SK-N-SH (cell line): Measurements from ENCODE around the gene ASB5. TPM values are rescaled to one million over a fixed set of nuclear protein-coding genes. Genes with fewer than 3 reads are reported as not detected.

ENCODE experiments used
- CTCF ChIA-PET: fragments of 300-600, 350-600 bp; formaldehyde crosslinking; extraction: SDS; loops from one replicate; lab custom pipeline; 2021; lab: Yijun Ruan, JAX
- POLR2A ChIA-PET: fragments of 350-600 bp; sonication (Branson Sonifier 250); formaldehyde crosslinking; extraction: SDS; loops from one replicate; lab custom pipeline; 2020; ENCODE audit warnings: antibody characterized with exemption, inconsistent platforms; lab: Yijun Ruan, JAX
- DNase-seq: peaks from one replicate; pipeline ENCODE4 v3.0.0; 2012
- H2AFZ ChIP-seq: fragments of 200-600 bp; sonication (generic); 2 replicates; pipeline ENCODE4 v1.8.1; 2016; ENCODE audit warnings: antibody characterized with exemption, mild to moderate bottlenecking, low read depth
- H3F3A ChIP-seq: fragments of 200-600 bp; sonication (generic); replicated peaks from 2 replicates; pipeline ENCODE3; 2016; ENCODE audit warnings: antibody characterized with exemption, mild to moderate bottlenecking; ENCODE audit not compliant: insufficient read depth
- H3K27ac ChIP-seq, 2 experiments: fragments of 200-500 bp in 1 of 2; fragments of 200-600 bp in 1 of 2; sonication (Bioruptor generic) in 1 of 2; sonication (generic), shearing (Covaris generic) in 1 of 2; 2 replicates each; pipeline versions ENCODE4 v1.5.1 to v1.6.1; 2014 to 2016; ENCODE audit warnings: low read depth in 2 of 2, inconsistent platforms in 1 of 2, low read length in 1 of 2, mild to moderate bottlenecking in 1 of 2, mixed read lengths in 1 of 2
- H3K27me3 ChIP-seq: fragments of 200-600 bp; sonication (generic), shearing (Covaris generic); 2 replicates; pipeline ENCODE4 v1.6.1; 2016; ENCODE audit warnings: mixed run types; ENCODE audit not compliant: insufficient read depth
- H3K36me3 ChIP-seq, 2 experiments: fragments of 200-500 bp in 1 of 2; fragments of 200-600 bp in 1 of 2; sonication (Bioruptor generic) in 1 of 2; sonication (generic) in 1 of 2; replicated peaks in 1 of 2; 2 replicates each; pipeline versions ENCODE3 to v1.5.1; 2014 to 2016; ENCODE audit warnings: low read length in 1 of 2, mild to moderate bottlenecking in 1 of 2; ENCODE audit not compliant: insufficient read depth in 2 of 2, control insufficient read depth in 1 of 2
- H3K4me1 ChIP-seq, 2 experiments: fragments of 200-500 bp in 1 of 2; fragments of 200-600 bp in 1 of 2; sonication (Bioruptor generic) in 1 of 2; sonication (generic), shearing (Covaris generic) in 1 of 2; 2 replicates each; pipeline versions ENCODE4 v1.5.1 to v1.6.1; 2014 to 2016; ENCODE audit warnings: low read depth in 1 of 2, low read length in 1 of 2, mixed run types in 1 of 2; ENCODE audit not compliant: insufficient read depth in 2 of 2, control insufficient read depth in 1 of 2
- H3K4me2 ChIP-seq: fragments of 200-600 bp; sonication (generic), shearing (Covaris generic); 2 replicates; pipeline ENCODE4 v1.6.1; 2017; ENCODE audit warnings: mixed run types
- H3K4me3 ChIP-seq, 2 experiments: fragments of 200-500 bp in 1 of 2; fragments of 200-600 bp in 1 of 2; sonication (Bioruptor generic) in 1 of 2; sonication (generic), shearing (Covaris generic) in 1 of 2; 2 replicates each; pipeline versions ENCODE4 v1.5.1 to v1.8.1; 2014 to 2016; ENCODE audit warnings: low read depth in 2 of 2, inconsistent platforms in 1 of 2, low read length in 1 of 2, mild to moderate bottlenecking in 1 of 2, mixed read lengths in 1 of 2, moderate library complexity in 1 of 2
- H3K79me2 ChIP-seq: fragments of 200-600 bp; sonication (generic); 2 replicates; pipeline ENCODE4 v1.8.1; 2017; ENCODE audit warnings: mild to moderate bottlenecking; ENCODE audit not compliant: insufficient read depth
- H3K9ac ChIP-seq: fragments of 200-600 bp; sonication (generic); 2 replicates; pipeline ENCODE4 v1.6.1; 2017; ENCODE audit warnings: mixed run types
- H3K9me2 ChIP-seq: fragments of 200-600 bp; sonication (generic); 2 replicates; pipeline ENCODE4 v1.6.1; 2017; ENCODE audit warnings: mixed run types
- H3K9me3 ChIP-seq: fragments of 200-600 bp; sonication (generic); 2 replicates; pipeline ENCODE4 v1.6.1; 2017; ENCODE audit warnings: mixed run types, mild to moderate bottlenecking, moderate library complexity
- H4K20me1 ChIP-seq: fragments of 200-600 bp; sonication (generic); 2 replicates; pipeline ENCODE4 v1.6.1; 2017; ENCODE audit warnings: mild to moderate bottlenecking, mixed run types; ENCODE audit not compliant: insufficient read depth
- EP300 ChIP-seq, 2 experiments: IDR thresholded peaks; 2 replicates each; pipeline versions ENCODE4 v1.4.0 to v1.6.1; 2012; ENCODE audit warnings: borderline replicate concordance in 1 of 2, low read depth in 1 of 2, low read length in 1 of 2
- EZH2phosphoT487 ChIP-seq: fragments of 200-600 bp; sonication (generic); IDR thresholded peaks from 2 replicates; pipeline ENCODE4 v1.6.1; 2017; ENCODE audit warnings: low read depth, mixed run types, mild to moderate bottlenecking, antibody characterized with exemption, moderate library complexity, borderline replicate concordance
- FOSL2 ChIP-seq: IDR thresholded peaks from 2 replicates; pipeline ENCODE4 v1.4.0; 2012; ENCODE audit warnings: low read depth, mild to moderate bottlenecking, moderate library complexity, borderline replicate concordance
- GABPA ChIP-seq: IDR thresholded peaks from 2 replicates; pipeline ENCODE4 v1.4.0; 2012; ENCODE audit warnings: low read depth, mild to moderate bottlenecking
- GATA2 ChIP-seq: sonication (generic); formaldehyde crosslinking; IDR thresholded peaks from 2 replicates; pipeline ENCODE4 v1.5.0; 2020; ENCODE audit warnings: mild to moderate bottlenecking, missing genetic modification reagents
- JUND ChIP-seq: IDR thresholded peaks from 2 replicates; pipeline ENCODE4 v1.4.0; 2012
- RAD21 ChIP-seq: IDR thresholded peaks from 2 replicates; pipeline ENCODE4 v1.6.1; 2012; ENCODE audit warnings: mild to moderate bottlenecking, low read length
- SIN3A ChIP-seq: IDR thresholded peaks from 2 replicates; pipeline ENCODE4 v1.6.1; 2012; ENCODE audit warnings: low read depth, mild to moderate bottlenecking, low read length, moderate library complexity, borderline replicate concordance
- TCF12 ChIP-seq: IDR thresholded peaks from 2 replicates; pipeline ENCODE4 v1.4.0; 2012
- TEAD4 ChIP-seq: IDR thresholded peaks from 2 replicates; pipeline ENCODE4 v1.4.0; 2012; ENCODE audit warnings: mild to moderate bottlenecking, borderline replicate concordance; ENCODE audit not compliant: insufficient read depth
- WGBS: methylation state at CpG from one replicate; pipeline ENCODE4 v1.1.6; 2017; ENCODE audit warnings: low lambda C conversion rate; 5-methylcytosine and 5-hydroxymethylcytosine counted together
- polyA plus RNA-seq, 3 experiments: library from polyadenylated mRNA; depleted of rRNA; stranded (reverse); fragments of >200 nt; gene quantifications; 2 replicates each; pipeline ENCODE4 v1.2.3, GENCODE V29; 2012
- TF ChIP-seq, protein P1 (sequence below): IDR thresholded peaks from 2 replicates; pipeline ENCODE4 v1.4.0; 2012; ENCODE audit warnings: low read depth
- TF ChIP-seq, protein P2 (sequence below): fragments of 200-600 bp; sonication (generic); IDR thresholded peaks from 2 replicates; pipeline ENCODE4 v1.6.1; 2017; ENCODE audit warnings: antibody characterized with exemption, mild to moderate bottlenecking, moderate library complexity
- TF ChIP-seq, protein P3 (sequence below): IDR thresholded peaks from 2 replicates; pipeline ENCODE4 v1.4.0; 2012; ENCODE audit warnings: low read depth, borderline replicate concordance
- TF ChIP-seq, protein P4 (sequence below): IDR thresholded peaks from 2 replicates; pipeline ENCODE4; 2012

ASB5 gene
- polyA plus RNA-seq, 1 of the 3 experiments (the other 2 are of a cell fraction): 0.13 TPM

DNA sequence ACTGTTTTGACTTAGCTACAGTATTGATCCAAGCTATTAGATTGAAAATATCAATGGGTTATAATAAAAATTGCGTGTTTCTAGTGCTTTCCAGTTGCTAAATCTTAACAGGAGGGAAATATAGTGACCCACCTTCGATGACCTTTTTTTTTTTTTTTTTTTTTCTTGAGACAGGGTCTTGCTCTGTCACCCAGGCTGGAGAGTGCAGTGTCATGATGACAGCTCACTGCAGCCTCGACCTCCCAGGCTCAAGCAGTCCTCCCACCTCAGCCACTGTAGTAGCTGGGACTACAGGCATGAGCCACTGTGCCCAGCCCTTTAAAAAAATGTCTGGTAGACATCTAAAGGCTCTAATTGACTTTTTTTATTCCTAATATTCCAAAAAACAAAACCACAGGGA lies 3.8 kb upstream of the ASB5 start:
- H3F3A ChIP-seq: peaks cover 36% of the 10 kb centered on the region
- no peak overlapping the region; the same call in 1 of the 2 replicates for H2AFZ ChIP-seq
- no peak overlapping the region for H3K4me3 ChIP-seq
- peaks cover 2 to 31% of the 10 kb centered on the region in 2 experiments; a peak in 3 of 4 replicates for H3K4me1 ChIP-seq
- ChIA-PET CTCF (interaction anchor here (1.1 kb wide), 1 partner anchor 30 kb away, joined by 3 read pairs; no protein-coding TSS in a partner anchor), POLR2A (no interaction called here)
- no peak for DNase-seq
- no peak overlapping the region for H3K27ac ChIP-seq
- no peaks in the 10 kb centered on the region for H3K9me2 ChIP-seq
- no peaks in the 10 kb centered on the region for H4K20me1 ChIP-seq
- no peak overlapping the region for H3K4me2 ChIP-seq
- H3K27me3 ChIP-seq: no peaks in the 10 kb centered on the region
- no peaks in the 10 kb centered on the region for H3K36me3 ChIP-seq
- WGBS: 64% methylated on average over 3 of the region's 3 CpGs
- no peak overlapping the region for H3K9ac ChIP-seq
- no peaks in the 10 kb centered on the region for H3K79me2 ChIP-seq
- TF ChIP-seq EP300 (IDR thresholded peaks at IDR 0.05; ENCODE audit: borderline replicate concordance in 1 of 2, low read depth in 1 of 2, low read length in 1 of 2) (no peak), JUND (no peak)
- TF ChIP-seq, protein P1, sequence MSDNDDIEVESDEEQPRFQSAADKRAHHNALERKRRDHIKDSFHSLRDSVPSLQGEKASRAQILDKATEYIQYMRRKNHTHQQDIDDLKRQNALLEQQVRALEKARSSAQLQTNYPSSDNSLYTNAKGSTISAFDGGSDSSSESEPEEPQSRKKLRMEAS: no peak
- TF ChIP-seq, all 33 proteins: peak for 0
- no peaks in the 10 kb centered on the region for H3K9me3 ChIP-seq

DNA sequence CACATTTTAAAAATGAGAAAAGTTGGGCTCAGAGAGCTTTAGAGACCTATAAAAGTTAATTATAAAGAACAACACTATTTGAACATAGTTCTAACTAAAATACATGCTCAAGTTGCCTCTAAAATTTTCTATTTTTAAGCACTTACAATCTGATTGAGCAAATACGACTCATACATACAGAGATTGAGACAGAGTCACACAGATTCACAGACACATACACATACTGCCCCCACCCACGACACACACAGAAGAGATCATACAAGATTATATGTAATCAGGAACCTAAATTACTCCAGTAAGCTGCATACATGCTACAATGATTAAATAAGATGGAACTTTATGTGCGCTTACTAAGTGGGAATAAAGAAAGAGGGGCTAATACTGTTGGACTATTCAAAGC lies 2.7 kb upstream of the ASB5 start:
- Histone ChIP-seq H4K20me1 (no peaks in the 10 kb centered on the region), H3K4me1 (peaks cover 0 to 31% of the 10 kb centered on the region in 2 experiments; a peak in 3 of 4 replicates), H2AFZ (peak overlapping the region; percentile 50; the same call in 1 of the 2 replicates), H3K9ac (peak overlapping the region; percentile 65; the same call in 1 of the 2 replicates), H3F3A (peaks cover 36% of the 10 kb centered on the region), H3K27me3 (no peaks in the 10 kb centered on the region), H3K9me3 (no peaks in the 10 kb centered on the region), H3K79me2 (no peaks in the 10 kb centered on the region), H3K36me3 (no peaks in the 10 kb centered on the region), H3K27ac (peak overlapping the region; percentile 86 to 90; a peak in 3 of 4 replicates), H3K9me2 (no peaks in the 10 kb centered on the region), H3K4me2 (peak overlapping the region; percentile 77), H3K4me3 (no peak overlapping the region)
- ChIA-PET POLR2A (no interaction called here), CTCF (interaction anchor here (1.1 kb wide), 1 partner anchor 31 kb away, joined by 3 read pairs; no protein-coding TSS in a partner anchor)
- 59% methylated on average over 3 of the region's 3 CpGs for WGBS
- TF ChIP-seq SIN3A (no peak), GABPA (no peak), EZH2phosphoT487 (no peak), FOSL2 (no peak), GATA2 (CRISPR knock-in tag) (no peak), RAD21 (no peak), TCF12 (no peak), TEAD4 (no peak)
- TF ChIP-seq, protein P2, sequence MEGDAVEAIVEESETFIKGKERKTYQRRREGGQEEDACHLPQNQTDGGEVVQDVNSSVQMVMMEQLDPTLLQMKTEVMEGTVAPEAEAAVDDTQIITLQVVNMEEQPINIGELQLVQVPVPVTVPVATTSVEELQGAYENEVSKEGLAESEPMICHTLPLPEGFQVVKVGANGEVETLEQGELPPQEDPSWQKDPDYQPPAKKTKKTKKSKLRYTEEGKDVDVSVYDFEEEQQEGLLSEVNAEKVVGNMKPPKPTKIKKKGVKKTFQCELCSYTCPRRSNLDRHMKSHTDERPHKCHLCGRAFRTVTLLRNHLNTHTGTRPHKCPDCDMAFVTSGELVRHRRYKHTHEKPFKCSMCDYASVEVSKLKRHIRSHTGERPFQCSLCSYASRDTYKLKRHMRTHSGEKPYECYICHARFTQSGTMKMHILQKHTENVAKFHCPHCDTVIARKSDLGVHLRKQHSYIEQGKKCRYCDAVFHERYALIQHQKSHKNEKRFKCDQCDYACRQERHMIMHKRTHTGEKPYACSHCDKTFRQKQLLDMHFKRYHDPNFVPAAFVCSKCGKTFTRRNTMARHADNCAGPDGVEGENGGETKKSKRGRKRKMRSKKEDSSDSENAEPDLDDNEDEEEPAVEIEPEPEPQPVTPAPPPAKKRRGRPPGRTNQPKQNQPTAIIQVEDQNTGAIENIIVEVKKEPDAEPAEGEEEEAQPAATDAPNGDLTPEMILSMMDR: no peak
- TF ChIP-seq, protein P3, sequence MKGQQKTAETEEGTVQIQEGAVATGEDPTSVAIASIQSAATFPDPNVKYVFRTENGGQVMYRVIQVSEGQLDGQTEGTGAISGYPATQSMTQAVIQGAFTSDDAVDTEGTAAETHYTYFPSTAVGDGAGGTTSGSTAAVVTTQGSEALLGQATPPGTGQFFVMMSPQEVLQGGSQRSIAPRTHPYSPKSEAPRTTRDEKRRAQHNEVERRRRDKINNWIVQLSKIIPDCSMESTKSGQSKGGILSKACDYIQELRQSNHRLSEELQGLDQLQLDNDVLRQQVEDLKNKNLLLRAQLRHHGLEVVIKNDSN: no peak
- TF ChIP-seq, protein P4, sequence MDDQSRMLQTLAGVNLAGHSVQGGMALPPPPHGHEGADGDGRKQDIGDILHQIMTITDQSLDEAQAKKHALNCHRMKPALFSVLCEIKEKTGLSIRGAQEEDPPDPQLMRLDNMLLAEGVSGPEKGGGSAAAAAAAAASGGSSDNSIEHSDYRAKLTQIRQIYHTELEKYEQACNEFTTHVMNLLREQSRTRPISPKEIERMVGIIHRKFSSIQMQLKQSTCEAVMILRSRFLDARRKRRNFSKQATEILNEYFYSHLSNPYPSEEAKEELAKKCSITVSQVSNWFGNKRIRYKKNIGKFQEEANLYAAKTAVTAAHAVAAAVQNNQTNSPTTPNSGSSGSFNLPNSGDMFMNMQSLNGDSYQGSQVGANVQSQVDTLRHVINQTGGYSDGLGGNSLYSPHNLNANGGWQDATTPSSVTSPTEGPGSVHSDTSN: no peak
- no peak for DNase-seq
